ENCODE measurements around the gene AHCTF1. TPM values are rescaled to one million over a fixed set of nuclear protein-coding genes. Genes with fewer than 3 reads are reported as not detected.

The AHCTF1 gene
- total RNA-seq, 1 experiment from 2014 or later: 44.3 TPM

DNA sequence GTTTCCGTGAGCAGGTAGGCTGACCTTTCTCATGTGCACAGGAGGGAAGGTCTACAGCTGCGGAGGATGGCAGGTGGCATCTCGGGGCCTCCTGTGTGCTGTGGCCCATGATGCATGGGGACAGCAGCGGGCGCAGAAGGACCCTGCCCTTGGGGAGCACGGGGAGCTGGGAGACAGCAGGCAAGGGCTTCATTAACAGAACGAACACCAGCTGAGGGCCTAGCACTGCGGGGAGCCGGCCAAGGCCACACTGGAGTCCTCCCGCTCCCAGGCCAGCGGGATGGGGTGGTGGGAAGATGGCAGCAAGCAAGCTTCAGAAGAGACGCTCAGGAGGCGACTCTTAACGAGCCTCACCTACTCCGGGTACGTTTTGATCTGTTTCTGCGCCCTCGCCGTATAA, 140.9 kb downstream of the AHCTF1 start:
- Histone ChIP-seq H4K8ac (replicated peaks; ENCODE audit: insufficient read length, low read depth, low read length) (no peak overlapping the region), H3K4me1 (ENCODE audit: insufficient read depth, low read length) (peaks cover 13% of the 10 kb centered on the region; the same call in 1 of the 2 replicates), H3K4ac (ENCODE audit: low read depth, low read length) (no peak overlapping the region), H3K14ac (ENCODE audit: insufficient read depth, low read length) (no peak overlapping the region; the same call in 1 of the 2 replicates), H3K27me3 (ENCODE audit: insufficient read depth, low read length) (no peaks in the 10 kb centered on the region), H4K5ac (ENCODE audit: insufficient read length, low read depth, low read length) (no peak overlapping the region), H2BK120ac (ENCODE audit: low read depth, low read length, poor library complexity, severe bottlenecking) (no peak overlapping the region), H3K79me1 (ENCODE audit: insufficient read depth, low read depth, low read length, poor library complexity, severe bottlenecking) (no peaks in the 10 kb centered on the region), H3K56ac (ENCODE audit: insufficient read length, low read depth, low read length) (no peak overlapping the region), H3K9me3 (ENCODE audit: control insufficient read depth, low read depth, low read length) (no peaks in the 10 kb centered on the region), H2AK5ac (ENCODE audit: insufficient read length, low read length) (no peak overlapping the region), H2BK12ac (ENCODE audit: insufficient read length, low read depth, low read length) (no peak overlapping the region), H2BK15ac (ENCODE audit: low read depth, low read length) (no peak overlapping the region), H3K79me2 (ENCODE audit: insufficient read depth, low read length) (no peaks in the 10 kb centered on the region), H4K91ac (ENCODE audit: insufficient read length, low read depth, low read length) (no peak overlapping the region), H3T11ph (ENCODE audit: low read length) (no peak overlapping the region), H2BK20ac (ENCODE audit: low read depth, low read length, poor library complexity, severe bottlenecking) (no peak overlapping the region), H3K4me2 (ENCODE audit: insufficient read depth, insufficient read length, low read length) (no peak overlapping the region), H4K20me1 (ENCODE audit: control insufficient read depth, insufficient read depth, insufficient read length) (no peaks in the 10 kb centered on the region), H3K9ac (ENCODE audit: extremely low read depth, insufficient read length, low read length) (no peak overlapping the region), H2BK5ac (ENCODE audit: insufficient read length, low read length) (no peak overlapping the region), H3K18ac (ENCODE audit: insufficient read length, low read depth, low read length) (no peak overlapping the region), H3K27ac (ENCODE audit: insufficient read length, low read depth, low read length) (no peak overlapping the region), H2AFZ (ENCODE audit: low read length) (no peak overlapping the region), H3K23ac (ENCODE audit: insufficient read length, low read depth, low read length) (no peak overlapping the region), H3K23me2 (ENCODE audit: insufficient read length, low read depth, low read length, poor library complexity, severe bottlenecking) (peaks cover 6% of the 10 kb centered on the region)
- H3K36me3 Mint-ChIP-seq (ENCODE audit: insufficient read depth in 1 of 3, low read depth in 3 of 3): peaks cover 0 to 2% (median 0%) of the 10 kb centered on the region in 3 experiments; a peak in 1 of 7 replicates
- no peak for DNase-seq
- H3K27me3 Mint-ChIP-seq (ENCODE audit: low read depth): peaks cover 6% of the 10 kb centered on the region; the same call in 1 of the 2 replicates
- peaks cover 24 to 44% of the 10 kb centered on the region in 2 experiments for H3K4me1 Mint-ChIP-seq
- no peak overlapping the region for H3K4me3 Mint-ChIP-seq
- TF ChIP-seq, protein P1, sequence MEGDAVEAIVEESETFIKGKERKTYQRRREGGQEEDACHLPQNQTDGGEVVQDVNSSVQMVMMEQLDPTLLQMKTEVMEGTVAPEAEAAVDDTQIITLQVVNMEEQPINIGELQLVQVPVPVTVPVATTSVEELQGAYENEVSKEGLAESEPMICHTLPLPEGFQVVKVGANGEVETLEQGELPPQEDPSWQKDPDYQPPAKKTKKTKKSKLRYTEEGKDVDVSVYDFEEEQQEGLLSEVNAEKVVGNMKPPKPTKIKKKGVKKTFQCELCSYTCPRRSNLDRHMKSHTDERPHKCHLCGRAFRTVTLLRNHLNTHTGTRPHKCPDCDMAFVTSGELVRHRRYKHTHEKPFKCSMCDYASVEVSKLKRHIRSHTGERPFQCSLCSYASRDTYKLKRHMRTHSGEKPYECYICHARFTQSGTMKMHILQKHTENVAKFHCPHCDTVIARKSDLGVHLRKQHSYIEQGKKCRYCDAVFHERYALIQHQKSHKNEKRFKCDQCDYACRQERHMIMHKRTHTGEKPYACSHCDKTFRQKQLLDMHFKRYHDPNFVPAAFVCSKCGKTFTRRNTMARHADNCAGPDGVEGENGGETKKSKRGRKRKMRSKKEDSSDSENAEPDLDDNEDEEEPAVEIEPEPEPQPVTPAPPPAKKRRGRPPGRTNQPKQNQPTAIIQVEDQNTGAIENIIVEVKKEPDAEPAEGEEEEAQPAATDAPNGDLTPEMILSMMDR (conservative IDR thresholded peaks at IDR 0.05): no peak
- WGBS (ENCODE audit: extremely low coverage, insufficient read length, low lambda C conversion rate): no CpG with 5 or more reads among the region's 19 CpGs
- no peak overlapping the region for H3K27ac Mint-ChIP-seq
- H3K9me3 Mint-ChIP-seq: peaks cover 1 to 4% of the 10 kb centered on the region in 2 experiments; a peak in 2 of 5 replicates

Data from H9 (cell line).